HS-5 (cell line): ENCODE measurements around the gene GCM1.

Experiments used
- DNase-seq: peaks from one replicate; pipeline ENCODE4 v3.0.0-alpha.2; 2012; ENCODE audit warnings: low read depth

The GCM1 gene

DNA sequence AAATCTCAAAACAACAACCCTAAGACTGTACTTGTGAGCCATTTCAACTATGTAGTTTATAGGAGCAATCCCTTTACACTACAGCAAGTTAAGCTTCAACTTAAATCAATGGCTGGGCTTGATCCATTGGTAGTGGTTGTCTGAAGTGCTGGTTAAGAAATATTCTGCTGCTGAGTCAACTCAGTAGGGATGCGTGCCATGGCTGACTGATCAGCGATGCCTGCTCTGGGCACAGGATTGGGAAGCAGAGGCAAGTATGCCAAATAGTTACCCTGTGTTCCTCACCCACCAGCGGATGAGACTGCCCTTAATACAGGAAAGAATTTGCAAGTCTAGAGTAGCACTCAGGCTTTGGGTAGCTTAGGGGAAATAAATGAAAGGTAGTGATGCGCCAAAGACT, 41.5 kb downstream of the GCM1 start:
- no peak for DNase-seq

DNA sequence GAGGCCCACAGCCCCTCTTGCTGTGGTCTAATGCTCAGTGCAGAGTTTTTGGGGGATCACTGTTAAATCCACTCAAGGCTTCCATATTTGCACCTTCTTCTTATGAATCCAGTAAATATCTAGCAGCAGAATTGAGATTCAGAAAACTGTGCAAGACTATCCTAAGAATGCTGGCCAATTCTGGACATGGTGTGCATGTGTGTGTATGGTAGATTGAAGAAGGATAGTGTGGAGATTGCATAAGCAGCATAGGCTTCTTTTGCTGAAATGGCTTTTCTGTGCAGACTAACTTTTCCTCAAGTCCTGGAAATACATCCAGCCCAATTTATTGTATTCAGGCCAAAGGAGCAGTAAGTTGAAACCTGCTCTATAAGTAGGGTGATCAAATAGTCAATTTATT, 43.7 kb downstream of the GCM1 start:
- no peak for DNase-seq

DNA sequence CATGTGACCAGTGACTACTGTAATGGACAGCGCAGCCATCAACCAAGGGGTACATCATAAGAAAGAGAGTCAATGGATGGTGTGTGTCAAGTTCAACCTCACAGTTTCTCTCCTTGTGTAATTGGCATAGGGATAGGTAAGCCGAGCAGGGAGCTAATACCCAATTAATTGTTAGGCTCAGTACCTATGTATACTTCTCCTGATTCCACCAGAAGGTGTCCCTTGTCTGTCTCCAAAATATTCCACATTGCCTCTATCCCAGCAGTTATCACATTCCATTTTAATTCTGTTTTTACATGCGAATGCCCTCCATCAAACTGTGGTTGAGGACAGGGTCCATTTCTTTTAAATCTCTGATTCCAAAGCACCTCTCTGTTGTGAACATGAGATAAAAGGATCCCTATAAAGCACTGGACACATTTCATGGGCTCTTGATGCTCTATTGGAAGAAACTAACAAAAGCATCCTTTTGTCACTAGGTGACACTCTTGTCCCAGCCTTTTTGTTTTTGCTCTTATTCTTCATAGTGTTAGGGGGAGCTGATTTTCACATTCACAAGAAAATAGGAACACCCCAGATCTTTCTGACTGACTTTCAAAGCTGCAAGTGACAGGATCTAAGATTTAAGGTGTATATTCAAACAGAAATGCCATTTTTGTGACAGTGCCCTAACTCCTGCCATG, 44.5 kb downstream of the GCM1 start:
- DNase-seq: no peak

DNA sequence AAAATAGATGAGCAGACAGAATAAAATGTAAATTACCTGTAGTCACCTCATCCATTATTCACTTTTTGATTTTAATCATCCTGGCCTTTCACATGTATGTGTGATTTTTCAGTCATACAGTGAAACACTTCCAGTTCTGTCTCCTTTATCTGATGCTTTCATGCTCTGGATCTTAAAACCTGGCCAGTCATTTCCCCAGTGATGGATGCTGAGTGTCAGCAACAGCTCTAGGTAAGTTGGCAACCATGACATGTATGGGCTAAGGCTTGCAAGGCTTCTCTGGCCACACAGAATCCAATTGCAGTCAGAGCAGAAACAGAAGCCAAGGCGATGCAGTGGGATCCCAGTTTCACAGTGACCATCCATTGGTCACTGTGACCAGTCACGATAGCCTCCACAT, 47.6 kb downstream of the GCM1 start:
- DNase-seq: no peak

DNA sequence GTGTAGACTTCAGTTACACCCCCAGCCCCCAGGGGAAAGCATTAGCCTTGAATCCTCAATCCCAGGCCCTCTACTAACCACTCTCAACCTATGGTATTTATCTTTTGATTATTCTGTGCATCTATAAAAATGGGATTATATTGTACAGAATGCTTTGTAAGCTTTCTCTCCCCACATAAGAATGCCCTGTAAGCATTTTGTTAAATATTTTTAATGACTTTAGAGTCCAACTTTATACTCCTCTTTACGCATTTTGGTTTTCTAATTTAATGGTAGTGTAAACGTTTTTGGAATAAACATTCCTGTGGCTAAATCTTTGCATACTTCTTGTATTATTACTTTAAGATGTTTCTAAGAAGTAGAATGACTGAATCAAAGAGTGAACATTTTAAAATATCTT, 48.1 kb downstream of the GCM1 start:
- DNase-seq: no peak

DNA sequence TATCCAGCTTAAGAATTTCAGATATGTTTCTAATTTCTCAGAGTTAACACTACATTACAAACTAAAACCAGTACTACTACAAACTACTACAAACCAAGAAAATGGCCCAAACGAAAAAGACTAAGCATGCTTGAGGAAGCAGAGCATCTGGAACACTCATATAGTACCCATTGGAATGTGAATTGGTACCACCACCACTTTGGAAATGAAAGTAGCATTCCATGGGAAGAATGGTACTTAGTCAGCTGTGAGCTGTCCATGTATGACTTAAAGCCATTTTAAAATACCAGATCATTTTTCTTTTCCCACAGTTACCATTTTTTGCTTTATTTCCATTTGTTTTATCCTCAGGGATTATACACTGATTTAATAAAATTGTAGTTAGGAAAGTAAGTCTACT, 52.9 kb downstream of the GCM1 start:
- peak; percentile 55 for DNase-seq

DNA sequence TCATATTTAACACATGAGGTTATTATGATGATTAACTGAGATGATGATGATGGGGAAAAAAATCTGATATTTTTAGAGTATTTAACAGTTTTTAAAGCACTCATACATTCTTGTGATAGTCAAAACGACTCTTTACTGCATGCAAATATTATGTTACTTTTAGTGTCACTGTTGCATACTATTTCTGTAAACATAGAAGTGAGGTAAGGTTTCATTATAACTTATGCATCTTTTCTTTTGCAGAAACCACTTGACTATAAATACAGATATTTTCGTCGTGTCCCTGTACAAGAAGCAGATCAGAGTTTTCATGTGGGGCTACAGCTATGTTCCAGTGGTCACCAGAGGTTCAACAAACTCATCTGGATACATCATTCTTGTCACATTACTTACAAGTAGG, 53.4 kb downstream of the GCM1 start:
- no peak for DNase-seq

DNA sequence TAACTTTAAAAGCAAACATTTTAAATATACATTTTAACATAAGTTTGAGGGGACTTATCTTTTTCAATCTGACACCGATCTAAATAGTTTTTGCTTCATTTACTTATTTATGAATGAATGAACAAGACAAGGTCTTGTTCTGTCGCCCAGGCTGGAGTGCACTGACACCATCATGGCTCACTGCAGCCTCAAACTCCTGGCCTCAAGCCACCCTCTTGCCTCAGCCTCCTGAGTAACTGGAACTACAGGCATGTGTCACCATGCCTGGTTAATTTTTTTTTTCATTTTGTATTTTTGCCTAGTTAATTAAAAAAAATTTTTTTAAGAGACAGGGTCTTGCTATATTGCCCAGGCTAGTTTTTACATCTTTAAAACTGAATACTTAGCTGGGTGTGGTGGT, 58.1 kb downstream of the GCM1 start:
- DNase-seq: no peak

DNA sequence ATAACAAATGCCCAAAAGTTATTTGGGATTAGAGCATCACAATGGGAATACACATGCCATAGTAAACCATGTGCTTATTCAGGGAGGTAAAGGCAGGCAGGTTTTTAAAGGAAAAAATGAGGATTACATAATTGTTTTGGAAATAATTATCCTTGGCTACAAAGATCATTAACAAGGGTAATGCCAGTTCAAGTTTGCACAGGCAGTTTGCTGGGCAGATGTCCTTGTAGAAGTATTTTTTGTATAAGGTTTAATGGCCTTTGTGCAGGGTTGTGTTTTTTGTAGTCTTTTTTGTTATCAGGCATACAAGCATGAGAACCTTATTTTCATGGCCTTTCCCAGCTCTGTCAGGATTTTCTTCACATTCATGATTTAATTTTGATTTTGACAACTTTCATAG, 58.7 kb downstream of the GCM1 start:
- DNase-seq: no peak

DNA sequence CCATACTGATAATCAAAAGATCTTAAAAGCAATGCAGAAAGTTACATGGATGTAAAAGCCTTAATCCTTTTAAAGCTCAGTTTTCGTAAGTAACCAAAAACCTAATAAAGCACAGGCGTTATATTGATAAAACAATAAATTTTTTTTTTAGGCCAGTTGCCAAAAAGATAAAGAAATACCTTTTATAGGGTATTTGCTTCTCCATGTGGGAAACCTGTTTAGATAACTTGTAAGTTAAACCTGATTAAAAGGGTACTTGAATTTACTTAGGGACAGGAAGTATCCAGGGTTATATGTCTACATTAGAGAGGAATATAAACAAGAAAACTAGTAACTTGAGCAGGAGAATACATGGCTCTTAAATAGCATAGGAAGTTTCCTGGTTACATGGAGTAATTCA, 62.3 kb downstream of the GCM1 start:
- no peak for DNase-seq

DNA sequence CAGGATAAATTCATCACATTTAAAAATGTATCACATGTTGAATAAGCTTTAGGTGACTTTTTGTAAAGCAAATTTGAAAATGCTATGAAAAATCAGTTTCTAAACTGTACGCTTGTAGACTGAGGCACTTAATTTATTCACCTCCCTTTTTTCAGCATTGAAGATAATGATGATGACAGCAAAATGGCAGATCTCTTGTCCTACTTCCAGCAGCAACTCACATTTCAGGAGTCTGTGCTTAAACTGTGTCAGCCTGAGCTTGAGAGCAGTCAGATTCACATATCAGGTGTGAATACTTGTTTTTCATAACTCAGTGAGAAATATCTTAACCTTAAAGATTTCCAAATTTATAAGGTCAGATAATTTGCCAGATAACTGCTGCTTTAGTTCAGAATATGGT, 67.8 kb downstream of the GCM1 start:
- no peak for DNase-seq
